Midbrain (tissue), 1 donor: ENCODE measurements around the gene RANBP9.

Source experiments
- DNase-seq: peaks from one replicate; lab custom pipeline; 2025; lab: John Stamatoyannopoulos, UW

The RANBP9 gene

DNA sequence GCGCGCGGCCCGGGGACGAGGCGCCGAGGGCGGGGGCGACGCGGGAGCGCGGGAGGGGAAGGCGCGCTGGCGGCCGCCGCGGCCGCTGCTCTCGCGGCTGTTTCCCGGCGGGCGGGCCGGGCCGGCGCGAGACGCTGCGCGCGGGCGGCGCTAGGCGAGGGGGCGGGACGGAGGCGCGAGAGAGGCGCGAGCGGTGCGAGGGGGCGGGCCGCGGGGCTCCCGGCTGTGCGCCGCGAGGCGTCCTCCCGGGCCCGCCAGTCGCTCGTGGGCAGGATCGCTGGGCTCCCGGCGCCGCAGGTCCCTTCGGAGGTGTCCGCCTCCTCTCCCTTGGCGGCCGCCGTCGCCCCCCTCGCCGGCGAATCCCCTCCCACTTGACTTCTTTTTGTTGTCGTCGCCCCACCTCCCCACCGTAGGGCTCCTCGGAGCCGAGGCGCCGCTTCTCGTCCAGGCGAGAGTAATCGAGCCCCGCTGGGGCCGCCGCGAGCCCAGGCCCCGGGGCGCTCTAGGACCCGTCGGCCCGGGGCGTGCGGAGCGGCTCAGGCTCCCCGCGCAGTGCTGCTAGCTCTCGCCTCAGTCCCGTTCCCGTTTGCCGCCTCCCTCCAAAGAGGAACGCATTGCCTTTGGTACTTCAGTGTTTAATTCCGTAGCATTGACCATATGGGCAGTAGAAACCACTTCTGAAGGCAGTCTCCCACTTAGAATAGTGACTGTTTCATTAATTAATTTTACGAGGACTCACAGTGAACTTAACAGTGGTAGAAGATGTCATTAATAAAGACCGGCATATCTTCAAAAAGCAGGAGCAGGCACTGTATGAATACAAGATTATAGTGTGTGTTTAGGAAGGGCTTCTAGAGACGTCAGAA is at the start of gene RANBP9:
TSS of gene RANBP9 (minus strand) at position 103 of the 866 bp plus-strand sequence. CDS start 330 bp downstream, outside the sequence.
- peak; percentile 92 for DNase-seq

DNA sequence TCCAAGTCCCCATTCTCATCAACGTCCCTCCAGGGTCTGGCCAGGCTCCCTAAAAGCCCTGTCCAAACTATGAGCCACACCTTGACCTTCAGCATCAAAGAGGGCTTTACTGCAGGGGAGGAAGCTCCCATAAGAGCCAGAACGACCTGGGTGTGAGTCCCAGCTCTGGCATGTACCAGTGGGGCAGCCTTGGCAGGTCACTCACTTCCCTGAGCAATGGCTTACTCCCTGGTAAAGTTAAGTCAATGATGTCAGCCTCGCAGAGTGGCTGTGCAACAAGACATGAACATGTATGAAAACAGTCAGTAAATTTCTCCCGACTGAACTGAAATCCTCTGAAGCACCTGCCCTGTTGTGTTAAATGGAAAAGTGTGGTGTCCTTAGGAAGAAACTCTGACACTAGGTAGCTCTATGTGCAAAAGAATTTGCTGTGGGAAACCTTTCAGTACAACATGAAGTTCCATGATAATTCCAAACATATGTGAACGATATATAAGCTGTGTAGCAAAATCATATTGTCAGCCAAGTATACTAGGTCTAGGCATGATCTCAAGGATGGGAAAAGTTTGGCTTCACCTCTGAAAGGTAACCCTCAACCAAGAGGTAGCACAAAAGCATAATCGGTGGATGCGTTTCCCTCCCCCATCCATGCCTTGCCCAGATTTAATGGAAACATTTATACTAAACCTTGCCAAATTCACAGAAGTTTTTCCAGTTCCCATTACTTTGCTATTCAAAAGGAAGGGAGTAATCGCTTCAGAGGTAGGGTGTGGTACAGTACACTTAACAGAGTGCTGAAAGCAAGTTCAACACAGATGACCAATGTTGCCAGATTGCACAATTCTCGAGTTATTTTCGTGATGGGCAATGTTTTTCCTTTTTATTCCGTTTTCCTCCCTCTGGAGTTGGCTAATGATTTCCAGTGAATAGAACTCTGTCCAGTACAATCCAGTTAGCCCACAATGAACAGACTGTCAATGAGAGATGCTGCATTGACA is 49.0 kb upstream of the RANBP9 start:
- no peak for DNase-seq

DNA sequence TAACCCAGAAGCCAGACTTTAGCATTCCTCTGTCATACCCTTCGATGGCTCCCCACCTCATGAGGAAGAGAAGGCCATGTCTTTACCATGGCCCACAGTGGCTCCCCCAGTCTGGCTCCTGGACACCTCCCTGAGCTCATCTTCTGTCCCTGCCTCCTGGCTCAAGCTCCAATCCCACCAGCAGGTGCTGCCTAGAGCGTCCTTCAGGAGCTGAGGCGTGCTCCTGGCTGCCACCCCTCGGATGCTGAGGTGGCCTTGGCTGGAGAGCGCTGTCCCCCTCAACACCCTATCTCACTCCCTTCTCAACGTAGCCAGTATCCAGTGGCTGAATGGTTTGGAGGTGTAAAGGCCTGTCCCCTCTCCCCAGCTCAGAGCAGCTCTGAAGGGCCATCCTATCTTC is 47.4 kb upstream of the RANBP9 start:
- DNase-seq = no peak

DNA sequence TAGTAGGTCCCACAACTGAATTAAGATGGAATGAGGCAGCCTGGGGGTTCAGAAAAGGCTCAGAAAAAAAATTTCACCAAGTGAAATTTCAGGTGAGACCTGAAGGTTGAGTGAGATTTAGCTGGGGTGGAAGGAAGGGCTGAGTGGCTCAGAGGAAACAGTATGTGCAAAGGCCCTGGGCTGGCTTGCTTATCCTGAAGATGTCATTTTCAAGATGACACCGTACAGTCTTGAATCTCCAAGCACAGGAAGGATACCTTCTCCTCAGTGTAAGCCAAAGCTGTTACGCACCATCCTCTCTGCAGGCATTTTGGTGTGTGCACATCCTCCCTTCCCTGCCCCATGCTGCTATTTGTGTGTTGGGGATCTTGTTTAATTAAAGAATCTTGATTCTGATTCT is 43.0 kb upstream of the RANBP9 start:
- no peak for DNase-seq

DNA sequence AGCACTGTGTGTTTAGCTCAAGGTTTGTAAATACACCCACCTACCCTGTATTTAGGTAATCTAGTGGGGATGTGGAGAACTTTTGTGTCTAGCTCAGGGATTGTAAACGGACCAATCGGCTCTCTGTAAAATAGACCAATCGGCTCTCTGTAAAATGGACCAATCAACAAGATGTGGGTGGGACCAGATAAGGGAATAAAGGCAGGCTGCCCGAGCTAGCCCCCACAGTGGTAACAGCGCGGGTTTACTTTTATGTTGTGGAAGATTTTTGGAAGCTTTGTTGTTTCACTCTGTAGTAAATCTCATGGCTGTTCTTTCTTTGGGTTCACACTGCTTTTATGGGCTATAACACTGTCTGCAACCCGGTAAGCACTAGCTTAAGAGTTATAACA is 32.1 kb upstream of the RANBP9 start:
- DNase-seq = no peak

DNA sequence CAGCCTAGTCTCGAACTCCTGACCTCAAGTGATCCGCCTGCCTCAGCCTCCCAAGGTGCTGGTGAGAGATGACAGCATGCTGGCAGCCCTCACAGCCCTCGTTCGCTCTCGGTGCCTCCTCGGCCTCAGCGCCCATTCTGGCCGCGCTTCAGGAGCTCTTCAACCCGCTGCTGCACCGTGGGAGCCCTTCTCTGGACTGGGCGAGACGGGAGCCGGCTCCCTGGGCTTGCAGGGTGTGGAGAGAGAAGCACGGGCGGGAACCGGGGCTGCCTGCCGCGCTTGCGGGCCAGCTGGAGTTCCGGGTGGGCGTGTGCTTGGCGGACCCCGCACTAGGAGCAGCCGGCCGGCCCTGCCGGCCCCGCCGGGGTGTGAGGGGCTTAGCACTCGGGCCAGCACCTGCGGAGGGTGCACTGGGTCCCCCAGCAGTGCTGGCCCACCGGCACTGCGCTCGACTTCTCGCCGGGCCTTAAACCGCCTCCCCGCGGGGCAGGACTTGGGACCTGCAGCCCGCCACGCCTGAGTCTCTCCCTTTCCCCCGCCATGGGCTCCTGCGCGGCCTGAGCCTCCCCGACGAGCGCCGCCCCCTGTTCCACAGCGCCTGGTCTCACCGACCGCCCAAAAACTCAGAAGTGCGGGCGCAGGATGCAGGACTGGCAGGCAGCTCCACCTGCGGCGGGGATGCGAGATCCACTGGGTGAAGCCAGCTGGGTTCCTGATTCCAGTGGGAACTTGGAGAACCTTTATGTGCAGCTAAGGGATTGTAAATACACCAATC is 31.5 kb upstream of the RANBP9 start:
- DNase-seq = no peak

DNA sequence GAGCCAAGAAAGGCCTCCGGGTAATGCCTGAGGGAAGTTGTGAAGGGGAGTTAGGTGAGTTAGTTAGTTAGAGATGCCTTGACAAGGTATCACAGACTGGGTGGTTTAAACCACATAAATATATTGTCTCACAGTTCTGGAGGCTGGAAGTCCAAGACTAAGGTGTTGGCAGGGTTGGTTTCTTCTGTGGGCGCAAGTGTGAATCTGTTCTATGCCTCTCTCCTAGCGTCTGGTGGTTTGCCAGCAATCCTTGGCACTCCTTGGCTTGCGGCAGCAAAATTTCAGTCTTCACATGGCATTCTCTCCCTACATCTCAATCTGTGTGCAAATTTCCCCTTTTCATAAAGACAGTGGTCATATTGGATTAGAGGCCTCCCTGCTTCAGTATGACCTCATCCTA is 29.7 kb upstream of the RANBP9 start:
- DNase-seq = no peak

DNA sequence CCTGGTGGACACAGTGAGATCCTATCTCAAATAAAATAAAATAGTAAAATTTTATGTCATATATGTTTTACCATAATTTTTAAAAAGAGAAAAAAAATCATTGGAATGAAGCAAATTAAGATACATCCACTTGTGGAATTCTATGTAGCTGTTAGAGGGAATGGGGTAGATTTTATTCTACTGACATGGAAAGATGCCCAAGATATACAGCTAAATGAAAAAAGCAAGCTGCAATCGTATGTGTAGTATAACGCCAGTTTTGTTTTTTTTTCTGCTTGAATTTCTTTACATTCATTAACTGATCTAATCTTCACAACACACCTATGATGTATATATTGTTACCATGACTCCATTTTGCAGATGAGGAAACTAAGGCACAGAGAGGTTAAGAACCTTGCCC is 23.4 kb upstream of the RANBP9 start:
- DNase-seq = no peak

DNA sequence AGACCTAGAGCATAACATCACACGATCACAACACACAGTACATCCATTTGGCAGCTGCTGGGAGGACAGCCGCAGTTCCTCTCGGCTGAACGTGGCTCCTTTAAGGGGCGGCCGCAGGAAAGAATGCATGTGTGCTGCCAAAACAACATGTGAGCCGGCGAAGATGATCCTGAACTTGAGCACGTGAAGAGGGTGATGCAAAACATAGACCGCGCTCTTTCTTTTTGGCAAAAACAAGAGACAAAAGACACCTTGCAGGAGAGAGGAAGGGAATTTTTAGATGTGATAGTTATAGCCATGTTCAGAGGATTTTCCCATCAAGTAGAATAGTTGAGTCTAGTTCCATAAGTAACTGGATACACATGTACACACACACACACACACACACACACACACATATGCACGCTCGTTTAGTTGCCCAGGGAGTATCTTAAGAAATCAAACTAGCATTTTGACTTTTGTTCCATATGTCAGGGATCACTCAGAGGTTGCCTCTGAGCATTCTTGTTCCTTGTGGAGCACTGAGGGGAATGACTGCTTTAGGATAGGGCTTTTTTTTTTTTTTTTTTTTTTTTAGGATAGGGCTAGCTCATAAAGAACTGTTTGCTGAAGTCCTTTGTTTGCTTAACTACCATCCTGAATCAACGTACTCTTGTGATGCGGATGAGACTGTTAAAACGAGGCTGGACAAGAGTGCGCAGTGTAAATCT is 21.7 kb upstream of the RANBP9 start:
- DNase-seq = no peak

DNA sequence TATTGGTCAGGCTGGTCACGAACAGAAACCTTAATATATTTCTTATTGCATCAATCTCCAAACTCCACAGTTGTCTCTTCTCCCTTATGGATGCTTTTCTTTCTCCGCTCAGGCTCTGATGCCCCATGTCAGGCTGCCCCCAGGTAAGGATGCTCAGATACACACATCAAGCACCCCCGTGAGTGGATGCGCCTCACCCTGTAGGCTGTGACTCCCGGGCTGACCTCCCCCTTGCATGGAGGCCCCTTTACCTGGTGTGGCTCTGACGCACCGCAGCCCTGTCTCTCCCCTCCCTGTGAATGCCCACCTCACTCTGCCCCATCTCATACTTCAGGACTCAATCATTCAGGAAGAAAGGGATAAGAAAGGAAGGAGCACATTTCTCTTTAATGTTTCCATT is 19.1 kb upstream of the RANBP9 start:
- DNase-seq = no peak

DNA sequence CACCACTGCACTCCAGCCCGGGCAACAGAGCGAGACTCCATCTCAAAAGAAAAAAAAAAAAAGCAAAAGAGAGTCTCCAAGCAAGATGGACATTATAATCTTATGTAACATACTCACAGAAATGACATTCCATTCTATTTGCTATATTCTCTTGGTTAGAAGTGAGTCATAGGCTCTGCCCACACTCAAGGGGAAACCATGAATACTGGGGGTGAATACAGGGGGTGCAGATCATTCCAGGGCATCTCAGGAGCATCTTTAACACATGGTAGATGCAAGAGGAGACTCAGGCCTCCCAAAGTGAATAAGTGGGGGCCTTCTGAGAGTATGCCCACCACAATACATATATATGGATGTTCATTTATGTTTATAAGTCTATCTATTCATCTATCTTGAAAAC is 18.3 kb upstream of the RANBP9 start:
- DNase-seq = no peak

DNA sequence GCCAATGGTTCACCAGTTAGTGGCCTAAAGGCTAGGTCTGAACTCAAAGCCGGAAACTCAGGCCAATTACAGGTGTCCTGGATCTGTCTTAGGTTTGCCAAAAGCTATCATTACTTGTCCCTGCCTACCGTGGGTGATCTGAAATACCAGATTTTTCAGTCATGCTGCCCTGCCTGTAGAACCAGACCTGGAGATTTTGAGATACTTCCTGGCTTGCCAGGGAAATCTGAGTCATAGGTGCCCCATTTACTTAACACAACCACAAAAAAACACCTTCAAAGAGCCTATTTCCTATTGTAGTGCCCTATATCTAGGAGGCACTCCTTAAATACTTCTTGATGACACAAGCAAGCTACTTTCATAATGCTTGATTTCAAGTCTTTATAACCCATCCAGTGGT is 13.9 kb upstream of the RANBP9 start:
- DNase-seq = no peak

DNA sequence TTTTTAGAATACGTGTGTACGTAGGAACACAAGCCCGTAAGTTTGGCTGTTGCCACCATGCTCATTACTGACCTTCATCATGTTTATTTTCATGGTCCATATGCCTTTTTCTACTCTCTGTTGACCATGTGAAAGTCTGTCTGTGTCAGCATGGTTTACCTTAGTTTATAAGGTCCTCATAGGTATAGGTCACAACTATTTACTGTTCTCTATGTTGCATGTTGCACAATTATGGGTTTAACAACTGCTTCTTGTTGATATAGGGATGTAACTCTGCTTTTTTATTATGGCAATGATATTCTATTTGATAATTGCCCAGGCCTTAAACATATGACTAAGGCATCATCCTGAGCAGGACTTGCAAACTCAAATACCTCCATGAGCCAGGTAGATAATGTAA is 13.4 kb upstream of the RANBP9 start:
- DNase-seq = no peak

DNA sequence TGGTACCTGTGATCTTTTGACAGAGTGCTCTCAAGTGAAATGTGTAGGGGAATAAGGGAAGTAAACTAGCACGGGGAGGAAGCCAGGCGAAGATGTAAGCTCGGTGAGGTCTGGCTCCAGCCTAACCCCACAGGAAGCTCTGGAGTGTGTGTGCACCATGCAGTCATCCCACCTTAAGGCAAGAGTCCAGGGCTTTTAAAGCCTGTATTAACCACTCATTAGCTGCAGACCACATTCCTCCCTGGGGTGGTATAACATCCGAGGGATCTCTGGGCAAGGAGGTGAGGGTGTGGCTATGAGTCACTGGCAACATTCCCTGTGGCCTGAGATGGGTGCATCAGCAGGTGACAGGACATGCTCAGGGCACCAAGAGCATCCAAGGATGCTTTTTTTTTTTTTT is 12.5 kb upstream of the RANBP9 start:
- no peak for DNase-seq

DNA sequence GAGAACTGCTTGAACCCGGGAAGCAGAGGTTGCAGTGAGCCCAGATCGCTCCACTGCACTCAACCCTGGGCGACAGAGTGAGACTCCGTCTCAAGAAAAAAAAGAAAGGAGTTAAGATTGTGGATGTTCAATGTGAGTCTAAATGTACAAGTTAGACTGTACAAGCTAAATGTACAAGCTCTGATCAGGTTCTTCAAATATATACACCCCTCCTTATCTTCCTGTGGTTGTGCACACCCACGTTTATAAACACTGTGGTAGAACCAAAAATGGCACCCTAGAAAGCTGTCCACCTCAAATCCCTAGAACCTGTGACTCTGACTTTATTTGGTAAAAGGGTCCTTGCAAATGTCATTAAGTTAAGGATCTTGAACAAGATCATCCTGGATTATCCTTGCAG is 11.2 kb upstream of the RANBP9 start:
- no peak for DNase-seq

DNA sequence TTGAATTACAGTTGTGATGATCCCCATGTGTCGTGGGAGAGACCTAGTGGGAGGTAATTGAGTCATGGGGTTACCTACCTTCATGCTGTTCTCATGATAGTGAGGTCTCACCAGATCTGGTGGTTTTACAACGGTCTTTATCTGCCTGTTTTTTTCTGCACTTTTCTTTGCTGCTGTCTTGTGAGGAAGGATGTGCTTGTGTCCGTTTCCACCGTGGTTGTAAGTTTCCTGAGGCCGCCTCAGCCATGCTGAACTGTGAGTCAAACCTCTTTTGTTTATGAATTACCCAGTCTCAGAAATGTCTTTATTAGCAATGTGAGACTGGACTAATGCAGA is 6.5 kb upstream of the RANBP9 start:
- no peak for DNase-seq

DNA sequence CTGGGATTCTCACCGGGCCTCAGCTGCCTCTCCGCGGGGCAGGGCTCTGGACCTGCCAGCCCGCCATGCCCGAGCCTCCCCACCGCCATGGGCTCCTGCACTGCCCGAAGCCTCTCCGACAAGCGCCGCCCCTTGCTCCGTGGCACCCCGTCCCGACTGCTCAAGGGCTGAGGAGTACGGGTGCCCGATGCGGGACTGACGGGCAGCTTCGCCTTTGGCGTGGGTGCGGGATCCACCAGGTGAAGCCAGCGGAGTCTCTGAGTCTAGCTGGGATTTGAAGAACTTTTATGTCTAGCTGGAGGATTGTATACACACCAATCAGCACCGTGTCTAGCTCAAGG is 5.3 kb upstream of the RANBP9 start:
- no peak for DNase-seq

DNA sequence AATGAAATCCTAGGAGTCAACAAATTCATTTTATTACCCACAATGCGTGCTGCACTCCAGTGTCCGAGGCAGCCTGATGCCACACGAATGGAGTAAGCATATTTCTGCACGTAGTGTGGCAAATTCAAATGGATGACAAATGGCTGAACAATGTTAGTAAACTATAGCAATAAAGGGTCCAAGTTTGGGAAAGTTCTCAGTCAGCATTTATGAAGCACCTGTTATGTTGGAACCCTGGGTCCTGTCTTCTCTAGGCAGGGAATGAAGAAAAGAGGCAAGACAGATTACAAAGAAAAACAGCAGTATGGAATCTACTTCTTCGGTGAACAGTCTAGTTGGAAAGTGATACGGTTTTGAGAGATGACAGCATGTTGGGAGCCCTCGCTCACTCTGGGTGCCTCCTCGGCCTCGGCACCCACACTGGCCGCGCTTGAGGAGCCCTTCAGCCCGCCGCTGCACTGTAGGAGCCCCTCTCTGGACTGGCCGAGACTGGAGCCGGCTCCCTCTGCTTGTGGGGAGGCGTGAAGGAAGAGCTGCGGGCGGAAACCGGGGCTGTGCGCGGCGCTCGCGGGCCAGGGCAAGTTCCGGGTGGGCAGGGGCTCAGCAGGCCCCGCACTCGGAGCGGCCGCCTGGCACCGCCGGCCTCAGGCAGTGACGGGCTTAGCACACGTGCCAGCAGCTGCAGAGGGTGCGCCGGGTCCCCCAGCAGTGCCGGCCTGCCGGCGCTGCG is 4.8 kb upstream of the RANBP9 start:
- no peak for DNase-seq

DNA sequence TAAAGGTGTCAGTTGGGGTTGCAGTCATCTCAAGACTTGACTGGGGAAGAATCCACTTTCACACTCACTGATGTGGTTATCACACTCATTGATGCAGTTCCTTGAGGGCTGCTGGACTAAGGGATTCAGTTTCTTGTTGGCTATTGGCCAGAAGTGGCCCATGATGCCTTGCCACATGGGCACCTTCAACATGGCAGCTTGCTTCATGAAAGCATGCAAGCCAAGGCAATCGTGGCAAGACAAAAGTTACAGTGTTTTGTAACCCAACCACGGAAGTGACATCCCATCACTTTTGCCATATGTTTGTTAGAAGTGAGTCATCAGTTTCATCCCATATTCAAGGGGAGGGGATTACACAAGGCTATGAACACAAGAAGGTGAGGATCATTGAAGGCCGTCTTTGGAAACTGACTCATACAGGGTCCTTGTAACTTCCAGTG is 3.8 kb upstream of the RANBP9 start:
- no peak for DNase-seq

DNA sequence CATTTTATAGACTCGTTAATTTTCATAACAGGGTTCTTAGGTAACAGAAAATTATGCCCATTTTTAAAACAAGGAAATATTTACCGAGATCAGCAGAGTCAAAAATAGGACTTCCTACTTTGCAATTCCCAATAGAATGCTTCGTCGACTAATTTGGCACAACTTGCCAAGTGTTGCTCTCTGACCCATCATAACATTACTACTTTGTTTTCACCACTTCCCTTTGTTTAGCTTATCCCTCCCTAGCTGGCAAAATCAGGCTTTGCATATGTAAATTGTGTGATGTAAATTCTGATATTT is 914 bp upstream of the RANBP9 start:
- peak; percentile 49 for DNase-seq

DNA sequence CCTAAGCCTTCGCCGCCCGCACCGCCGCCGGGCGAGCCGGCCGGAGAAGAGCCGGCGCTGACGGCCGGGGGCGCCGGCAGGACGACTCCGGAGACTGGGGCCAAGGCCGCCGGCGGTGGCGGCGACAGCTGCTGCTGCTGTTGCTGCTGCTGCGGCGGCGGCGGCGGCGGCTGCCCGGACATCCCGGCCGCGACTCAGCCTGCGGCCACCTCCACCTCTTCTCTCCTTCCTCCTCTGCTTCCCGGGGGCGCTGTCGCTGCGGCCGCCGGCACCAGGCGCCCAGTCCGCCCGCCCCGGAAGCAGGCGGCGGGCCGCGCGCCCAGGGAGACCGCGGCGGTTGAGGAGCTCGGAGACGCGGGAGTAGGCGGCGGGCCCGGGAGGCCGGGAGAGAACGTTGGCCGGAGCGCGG is 307 bp downstream of the RANBP9 start:
- no peak for DNase-seq
